HepG2 (cell line): ENCODE results near the gene UBA6. TPM values are rescaled to one million over a fixed set of nuclear protein-coding genes. Genes with fewer than 3 reads are reported as not detected.

Source experiments
- ATAC-seq: fragments of 200-7000 bp; cut with Tn5 transposase; 3 replicates; pipeline ENCODE4 v1.9.1; 2020; ENCODE audit warnings: mild to moderate bottlenecking, moderate library complexity
- BruUV-seq: library from RNA; stranded (reverse); fragments of 400-500 nt; replicated peaks from 2 replicates; lab custom pipeline; 2021; lab: Mats Ljungman, UMichigan
- CTCF ChIA-PET: fragments of 300-600 bp; formaldehyde crosslinking; extraction: SDS; loops from one replicate; lab custom pipeline; 2021; ENCODE audit warnings: low total read pairs, inconsistent platforms, low intra/inter-chr PET ratio; lab: Yijun Ruan, JAX
- POLR2A ChIA-PET: fragments of 350-600 bp; sonication (Branson Sonifier 250); formaldehyde crosslinking; loops from one replicate; lab custom pipeline; 2020; ENCODE audit warnings: antibody characterized with exemption, inconsistent platforms; lab: Yijun Ruan, JAX
- DNase-seq: peaks from one replicate; pipeline ENCODE4 v3.0.0-alpha.2; 2015; ENCODE audit warnings: low spot score
- FAIRE-seq: peaks from 3 replicates; lab custom pipeline; 2011; peaks lifted over from hg19 to GRCh38; lab: Jason Lieb, UNC
- H2AFZ ChIP-seq: one replicate; pipeline ENCODE4 v1.6.1; 2011; ENCODE audit warnings: low read length, inconsistent platforms
- H3K27ac ChIP-seq: fragments of 300-600 bp; 3 replicates; pipeline ENCODE4 v1.8.0; 2011; ENCODE audit warnings: mixed run types, mild to moderate bottlenecking, mixed read lengths, low read length, inconsistent platforms; ENCODE audit not compliant: insufficient read depth; ENCODE audit errors: extremely low read length
- H3K27me3 ChIP-seq, 2 experiments: fragments of 200-600 bp in 1 of 2; 2 replicates in 1 of 2; 3 replicates in 1 of 2; pipeline versions ENCODE4 v1.6.0 to v1.8.0; 2011; ENCODE audit warnings: low read length in 2 of 2, mild to moderate bottlenecking in 2 of 2, moderate library complexity in 2 of 2, inconsistent platforms in 1 of 2; ENCODE audit not compliant: insufficient read depth in 2 of 2, control insufficient read depth in 1 of 2
- H3K36me3 ChIP-seq, 2 experiments: fragments of 200-600 bp in 1 of 2; replicated peaks in 1 of 2; 2 replicates in 1 of 2; 3 replicates in 1 of 2; pipeline versions ENCODE4 v1.5.1 to v1.8.0; 2011; ENCODE audit warnings: low read length in 2 of 2, inconsistent platforms in 1 of 2; ENCODE audit not compliant: insufficient read depth in 2 of 2, control insufficient read depth in 1 of 2
- H3K4me1 ChIP-seq: 2 replicates; pipeline ENCODE4 v1.5.1; 2012; ENCODE audit warnings: low read length, inconsistent platforms; ENCODE audit not compliant: insufficient read depth
- H3K4me2 ChIP-seq: 2 replicates; pipeline ENCODE4 v1.6.0; 2011; ENCODE audit warnings: low read depth, low read length, inconsistent platforms
- H3K4me3 ChIP-seq, 3 experiments: fragments of 200-600 bp in 1 of 3; sonication (generic), shearing (Covaris generic) in 1 of 3; replicated peaks in 1 of 3; 2 replicates each; pipeline ENCODE4 v1.5.1; 2011 to 2016; ENCODE audit warnings: low read length in 3 of 3, inconsistent platforms in 2 of 3, low read depth in 2 of 3, mild to moderate bottlenecking in 2 of 3, control low read depth in 1 of 3, mixed read lengths in 1 of 3; ENCODE audit not compliant: insufficient read depth in 1 of 3
- H3K79me2 ChIP-seq: one replicate; pipeline ENCODE4 v1.6.1; 2011; ENCODE audit warnings: low read length, inconsistent platforms; ENCODE audit not compliant: insufficient read depth
- H3K9ac ChIP-seq: 2 replicates; pipeline ENCODE4 v1.6.0; 2011; ENCODE audit warnings: mild to moderate bottlenecking, low read depth, low read length, inconsistent platforms; ENCODE audit not compliant: insufficient read depth
- H3K9me3 ChIP-seq: 2 replicates; pipeline ENCODE4 v1.5.1; 2012; ENCODE audit warnings: mild to moderate bottlenecking, low read length
- H4K20me1 ChIP-seq: 2 replicates; pipeline ENCODE4 v1.6.0; 2011; ENCODE audit warnings: inconsistent platforms, mild to moderate bottlenecking, low read length, moderate library complexity; ENCODE audit not compliant: insufficient read depth
- CBFB ChIP-seq: sonication (generic); formaldehyde crosslinking; IDR thresholded peaks from 2 replicates; pipeline ENCODE4 v1.4.0; 2020; ENCODE audit warnings: missing genetic modification reagents
- EP300 ChIP-seq, 3 experiments: sonication (generic) in 1 of 3; formaldehyde crosslinking in 1 of 3; IDR thresholded peaks; 2 replicates each; pipeline versions ENCODE4 v1.5.1 to v1.6.1; 2011 to 2020; ENCODE audit warnings: low read depth in 2 of 3, low read length in 2 of 3, borderline replicate concordance in 1 of 3, improper control_type of control experiment in 1 of 3, mild to moderate bottlenecking in 1 of 3, missing genetic modification reagents in 1 of 3, moderate library complexity in 1 of 3
- GLI4 ChIP-seq: sonication (generic); formaldehyde crosslinking; IDR thresholded peaks from 2 replicates; pipeline ENCODE4 v1.5.1; 2020; ENCODE audit warnings: missing genetic modification reagents, mild to moderate bottlenecking, moderate library complexity, borderline replicate concordance
- HDAC1 ChIP-seq: sonication (generic); formaldehyde crosslinking; IDR thresholded peaks from 2 replicates; pipeline ENCODE4 v1.5.1; 2020; ENCODE audit warnings: mild to moderate bottlenecking, missing genetic modification reagents
- HMGXB3 ChIP-seq: sonication (generic); formaldehyde crosslinking; IDR thresholded peaks from 2 replicates; pipeline ENCODE4 v1.4.0; 2020; ENCODE audit warnings: missing genetic modification reagents, borderline replicate concordance
- HOXA7 ChIP-seq: sonication (generic); formaldehyde crosslinking; IDR thresholded peaks from 2 replicates; pipeline ENCODE4 v1.8.1; 2022; ENCODE audit warnings: mild to moderate bottlenecking, missing genetic modification reagents, moderate library complexity
- NFKB2 ChIP-seq: sonication (generic); formaldehyde crosslinking; IDR thresholded peaks from 2 replicates; pipeline ENCODE4 v1.4.0; 2020; ENCODE audit warnings: missing genetic modification reagents, borderline replicate concordance
- POGK ChIP-seq: sonication (generic); formaldehyde crosslinking; conservative IDR thresholded peaks from 2 replicates; pipeline ENCODE4 v1.8.0; 2022; ENCODE audit warnings: mild to moderate bottlenecking, moderate library complexity, missing genetic modification reagents
- SRSF1 ChIP-seq: fragments of 200-400 bp; formaldehyde crosslinking; optimal IDR thresholded peaks from 2 replicates; pipeline ENCODE3; 2017; ENCODE audit warnings: mild to moderate bottlenecking, low read depth, low read length, moderate library complexity
- TEAD3 ChIP-seq: optimal IDR thresholded peaks from 2 replicates; pipeline ENCODE3; 2016; ENCODE audit warnings: borderline replicate concordance
- ZFX ChIP-seq: sonication (generic); formaldehyde crosslinking; IDR thresholded peaks from 2 replicates; pipeline ENCODE4 v1.4.0; 2020; ENCODE audit warnings: mild to moderate bottlenecking, low read depth, missing genetic modification reagents, moderate library complexity
- ZNF383 ChIP-seq: sonication (generic); formaldehyde crosslinking; IDR thresholded peaks from 2 replicates; pipeline ENCODE4 v1.4.0; 2020; ENCODE audit warnings: missing genetic modification reagents, mild to moderate bottlenecking, borderline replicate concordance
- ZNF576 ChIP-seq: sonication (generic); formaldehyde crosslinking; IDR thresholded peaks from 2 replicates; pipeline ENCODE4 v1.4.0; 2020; ENCODE audit warnings: mild to moderate bottlenecking, missing genetic modification reagents
- ZNF597 ChIP-seq: sonication (generic); formaldehyde crosslinking; IDR thresholded peaks from 2 replicates; pipeline ENCODE4 v1.5.0; 2020; ENCODE audit warnings: missing genetic modification reagents
- ZSCAN29 ChIP-seq: sonication (generic); formaldehyde crosslinking; conservative IDR thresholded peaks from 2 replicates; pipeline ENCODE4 v1.4.0; 2020; ENCODE audit warnings: mild to moderate bottlenecking, missing genetic modification reagents
- in situ Hi-C: cut with HindIII; loops from 2 replicates; pipeline ENCODE4 v1.10.0; 2017; ENCODE audit warnings: low pct_unique_long_range_greater_than_20kb; ENCODE audit not compliant: extremely low pct_ligation_motif_present
- intact Hi-C: fragments of 100-400 bp; cut with micrococcal nuclease; formaldehyde crosslinking; loops from one replicate; pipeline ENCODE4 v1.10.0; 2022; ENCODE audit not compliant: unreplicated experiment
- polyA plus RNA-seq, 8 experiments: library from polyadenylated mRNA; depleted of rRNA in 3 of 8; stranded (reverse) in 7 of 8; unstranded in 1 of 8; fragments of >200 nt; fragmentation: Illumina TruSeq in 4 of 8; extraction: Trizol in 4 of 8; gene quantifications; 2 replicates each; pipeline versions ENCODE4 v1.2.1 to v1.2.3, GENCODE V29; 2011 to 2016; ENCODE audit warnings: low read depth in 4 of 8, missing spikeins in 1 of 8, mixed read lengths in 1 of 8; ENCODE audit not compliant: insufficient read depth in 1 of 8
- total RNA-seq, 5 experiments: library from RNA; depleted of rRNA; stranded (reverse); fragments of >200 nt; fragmentation: Illumina TruSeq; extraction: Trizol; gene quantifications; 2 replicates each; pipeline ENCODE4 v1.2.3, GENCODE V29; 2016; ENCODE audit warnings: low read depth in 1 of 5

UBA6 gene
- total and polyA plus RNA-seq, 2 of the 13 experiments (the other 11 are each of a cell fraction or from before 2014, with no cell fraction given) = 33.3 to 75.4 TPM

GRCh38 chr4:67584496-67584895 lies 116.5 kb downstream of the UBA6 start:
- FAIRE-seq = no peak
- H3K79me2 ChIP-seq = no peaks in the 10 kb centered on the region
- ChIA-PET POLR2A (no interaction called here), CTCF (no interaction called here)
- no peak overlapping the region for H3K4me3 ChIP-seq
- in situ Hi-C loops = no loop called here
- no peak for ATAC-seq
- no peaks in the 10 kb centered on the region for H3K9me3 ChIP-seq
- no peak overlapping the region for H3K9ac ChIP-seq
- no peaks in the 10 kb centered on the region for H3K4me1 ChIP-seq
- no peak for DNase-seq
- TF ChIP-seq ZNF383 (CRISPR knock-in tag) = no peak
- TF ChIP-seq ZSCAN29 (CRISPR knock-in tag) = no peak
- TF ChIP-seq NFKB2 (CRISPR knock-in tag) = no peak
- TF ChIP-seq HMGXB3 (CRISPR knock-in tag) = no peak
- TF ChIP-seq HDAC1 = no peak
- no peak for TF ChIP-seq ZNF597 (CRISPR knock-in tag)
- no peak for TF ChIP-seq ZFX (CRISPR knock-in tag)
- TF ChIP-seq EP300 (IDR thresholded peaks at IDR 0.05; ENCODE audit: low read depth in 2 of 2, low read length in 2 of 2) = no peak
- no peak for TF ChIP-seq EP300 (CRISPR knock-in tag; IDR thresholded peaks at IDR 0.05; ENCODE audit: borderline replicate concordance)
- TF ChIP-seq TEAD3 (CRISPR knock-in tag) = no peak
- no peak for TF ChIP-seq GLI4 (CRISPR knock-in tag)
- TF ChIP-seq SRSF1 = no peak
- TF ChIP-seq HOXA7 (CRISPR knock-in tag) = no peak
- TF ChIP-seq CBFB (CRISPR knock-in tag) = no peak
- no peak for TF ChIP-seq POGK
- TF ChIP-seq ZNF576 = no peak
- H3K4me2 ChIP-seq = no peak overlapping the region
- no peaks in the 10 kb centered on the region for H4K20me1 ChIP-seq
- H3K27ac ChIP-seq = no peak overlapping the region
- H3K27me3 ChIP-seq = no peaks in the 10 kb centered on the region
- H2AFZ ChIP-seq = no peak overlapping the region
- BruUV-seq = no TSS peak
- H3K36me3 ChIP-seq = no peaks in the 10 kb centered on the region
- intact Hi-C loops = no loop called here
